Upper lobe of left lung (tissue), 4 donors: ENCODE data around the gene CABP1.

Source experiments
- POLR2A ChIP-seq, 4 donors: fragments of 450-650 bp; IDR thresholded peaks; one replicate each; pipeline ENCODE4 v1.5.1; 2016 to 2017; ENCODE audit warnings: antibody characterized with exemption in 4 of 4, mild to moderate bottlenecking in 2 of 4
- TF ChIP-seq, protein P1 (sequence below), 6 experiments: fragments of 450-650 bp in 4 of 6; fragments of 200-600 bp in 2 of 6; sonication (generic) in 2 of 6; IDR thresholded peaks; one replicate each; pipeline ENCODE4 v1.5.1; 2016 to 2019; ENCODE audit warnings: antibody characterized with exemption in 6 of 6

DNA sequence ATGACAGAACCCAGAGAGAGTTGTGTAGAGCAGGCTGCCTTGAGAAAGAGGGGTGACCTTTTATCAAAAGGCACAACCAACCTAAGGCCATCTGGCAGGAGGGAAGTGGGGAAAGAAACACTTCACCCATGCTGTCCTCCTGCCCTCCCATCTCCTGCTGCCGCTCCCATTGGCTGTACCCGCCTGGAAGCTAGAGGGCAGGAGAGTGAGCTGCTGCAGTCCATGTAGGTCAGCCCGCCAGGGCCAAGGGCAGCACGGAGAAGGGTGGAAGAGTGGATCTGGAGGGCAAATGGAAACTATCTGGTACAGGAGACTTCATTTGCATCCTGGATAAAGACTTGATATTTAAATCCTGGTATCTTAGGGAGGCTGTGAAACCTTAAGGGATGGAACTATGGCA is 11.5 kb upstream of the CABP1 start:
- TF ChIP-seq, protein P1, sequence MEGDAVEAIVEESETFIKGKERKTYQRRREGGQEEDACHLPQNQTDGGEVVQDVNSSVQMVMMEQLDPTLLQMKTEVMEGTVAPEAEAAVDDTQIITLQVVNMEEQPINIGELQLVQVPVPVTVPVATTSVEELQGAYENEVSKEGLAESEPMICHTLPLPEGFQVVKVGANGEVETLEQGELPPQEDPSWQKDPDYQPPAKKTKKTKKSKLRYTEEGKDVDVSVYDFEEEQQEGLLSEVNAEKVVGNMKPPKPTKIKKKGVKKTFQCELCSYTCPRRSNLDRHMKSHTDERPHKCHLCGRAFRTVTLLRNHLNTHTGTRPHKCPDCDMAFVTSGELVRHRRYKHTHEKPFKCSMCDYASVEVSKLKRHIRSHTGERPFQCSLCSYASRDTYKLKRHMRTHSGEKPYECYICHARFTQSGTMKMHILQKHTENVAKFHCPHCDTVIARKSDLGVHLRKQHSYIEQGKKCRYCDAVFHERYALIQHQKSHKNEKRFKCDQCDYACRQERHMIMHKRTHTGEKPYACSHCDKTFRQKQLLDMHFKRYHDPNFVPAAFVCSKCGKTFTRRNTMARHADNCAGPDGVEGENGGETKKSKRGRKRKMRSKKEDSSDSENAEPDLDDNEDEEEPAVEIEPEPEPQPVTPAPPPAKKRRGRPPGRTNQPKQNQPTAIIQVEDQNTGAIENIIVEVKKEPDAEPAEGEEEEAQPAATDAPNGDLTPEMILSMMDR (IDR thresholded peaks at IDR 0.05): no peak
- TF ChIP-seq POLR2A (IDR thresholded peaks at IDR 0.05): no peak
